GM12878 (cell line): ENCODE measurements around the gene PURA. TPM values are rescaled to one million over a fixed set of nuclear protein-coding genes. Genes with fewer than 3 reads are reported as not detected.

Experiments
- BCL11A ChIP-seq: IDR thresholded peaks from 2 replicates; pipeline ENCODE4 v1.6.1; 2011; ENCODE audit warnings: low read depth, low read length
- BCLAF1 ChIP-seq: fragments of 450-650 bp; IDR thresholded peaks from 2 replicates; pipeline ENCODE4 v1.6.1; 2017; ENCODE audit warnings: antibody characterized with exemption, mild to moderate bottlenecking, moderate library complexity
- BHLHE40 ChIP-seq, 2 experiments: fragments of 450-650 bp in 1 of 2; IDR thresholded peaks; 2 replicates each; pipeline ENCODE4 v1.6.1; 2011 to 2017; ENCODE audit warnings: low read depth in 2 of 2, borderline replicate concordance in 1 of 2, improper control_type of control experiment in 1 of 2, low read length in 1 of 2, mild to moderate bottlenecking in 1 of 2
- CHD2 ChIP-seq: IDR thresholded peaks from 2 replicates; pipeline ENCODE4 v1.6.1; 2011; ENCODE audit warnings: low read depth, low read length, improper control_type of control experiment, borderline replicate concordance
- CREB1 ChIP-seq: IDR thresholded peaks from 2 replicates; pipeline ENCODE4 v1.6.1; 2012; ENCODE audit warnings: low read depth, mild to moderate bottlenecking, inconsistent platforms
- DPF2 ChIP-seq: fragments of 450-650 bp; IDR thresholded peaks from 2 replicates; pipeline ENCODE4 v1.6.1; 2017; ENCODE audit warnings: mild to moderate bottlenecking
- GABPA ChIP-seq: IDR thresholded peaks from 2 replicates; pipeline ENCODE4 v1.6.1; 2014; ENCODE audit warnings: antibody characterized with exemption, low read depth, mild to moderate bottlenecking, inconsistent platforms
- IRF3 ChIP-seq: fragments of 450-650 bp; IDR thresholded peaks from 2 replicates; pipeline ENCODE4 v1.6.1; 2014; ENCODE audit warnings: mild to moderate bottlenecking
- KLF5 ChIP-seq: fragments of 450-650 bp; IDR thresholded peaks from 2 replicates; pipeline ENCODE4 v1.6.1; 2014; ENCODE audit warnings: mild to moderate bottlenecking; ENCODE audit not compliant: partially characterized antibody
- MAX ChIP-seq: IDR thresholded peaks from 2 replicates; pipeline ENCODE4 v1.6.1; 2012; ENCODE audit warnings: low read depth, low read length, improper control_type of control experiment
- MEF2B ChIP-seq: fragments of 450-650 bp; IDR thresholded peaks from 2 replicates; pipeline ENCODE4 v1.6.1; 2018; ENCODE audit warnings: mild to moderate bottlenecking, moderate library complexity; ENCODE audit not compliant: partially characterized antibody, poor library complexity, severe bottlenecking
- NR2F1 ChIP-seq: fragments of 450-650 bp; conservative IDR thresholded peaks from 2 replicates; pipeline ENCODE4 v1.6.1; 2017; ENCODE audit warnings: mild to moderate bottlenecking
- POLR2A ChIP-seq: IDR thresholded peaks from 2 replicates; pipeline ENCODE4 v1.6.1; 2011; ENCODE audit warnings: low read depth, mild to moderate bottlenecking, low read length
- POLR2AphosphoS2 ChIP-seq: IDR thresholded peaks from 2 replicates; pipeline ENCODE4 v1.6.1; 2011; ENCODE audit warnings: low read depth, mild to moderate bottlenecking, low read length, improper control_type of control experiment, moderate library complexity
- POLR2AphosphoS5 ChIP-seq: IDR thresholded peaks from 2 replicates; pipeline ENCODE4 v1.6.1; 2011; ENCODE audit warnings: mild to moderate bottlenecking, low read length, inconsistent platforms
- RCOR1 ChIP-seq: conservative IDR thresholded peaks from 2 replicates; pipeline ENCODE4 v1.6.1; 2012; ENCODE audit warnings: low read depth, low read length, improper control_type of control experiment
- TAF1 ChIP-seq: IDR thresholded peaks from 2 replicates; pipeline ENCODE4 v1.6.1; 2011; ENCODE audit warnings: mild to moderate bottlenecking, low read depth, low read length, borderline replicate concordance
- TARDBP ChIP-seq: IDR thresholded peaks from 2 replicates; pipeline ENCODE4 v1.6.1; 2016; ENCODE audit warnings: borderline replicate concordance
- TCF3 ChIP-seq: IDR thresholded peaks from 2 replicates; pipeline ENCODE4 v1.6.1; 2012; ENCODE audit warnings: low read depth, mild to moderate bottlenecking, low read length, borderline replicate concordance; ENCODE audit not compliant: insufficient read depth
- ZNF207 ChIP-seq: fragments of 450-650 bp; IDR thresholded peaks from 2 replicates; pipeline ENCODE4 v1.6.1; 2014; ENCODE audit warnings: antibody characterized with exemption, mild to moderate bottlenecking, borderline replicate concordance
- ZNF217 ChIP-seq: fragments of 450-650 bp; IDR thresholded peaks from 2 replicates; pipeline ENCODE4 v1.6.1; 2017; ENCODE audit warnings: antibody characterized with exemption, mild to moderate bottlenecking
- ZNF687 ChIP-seq: fragments of 450-650 bp; IDR thresholded peaks from 2 replicates; pipeline ENCODE4 v1.6.1; 2017; ENCODE audit warnings: mild to moderate bottlenecking, moderate library complexity
- polyA plus RNA-seq, 11 experiments: library from polyadenylated mRNA; depleted of rRNA in 4 of 11; unstranded in 6 of 11; stranded (reverse) in 5 of 11; fragments of >200 nt; fragmentation: Nextera tagmentation in 4 of 11; fragmentation: Illumina TruSeq in 1 of 11; extraction: Ambion mirVana in 4 of 11; extraction: Trizol in 1 of 11; gene quantifications; 1 replicate in 1 of 11; 2 replicates in 10 of 11; pipeline versions ENCODE4 v1.2.1 to v1.2.3, GENCODE V29; 2011 to 2016; ENCODE audit warnings: inconsistent platforms in 2 of 11, missing spikeins in 2 of 11, low read depth in 1 of 11
- total RNA-seq, 4 experiments: library from RNA; depleted of rRNA in 3 of 4; stranded (reverse); fragments of >200 nt in 3 of 4; fragmentation: Illumina TruSeq in 1 of 4; extraction: Trizol in 1 of 4; gene quantifications; 2 replicates each; pipeline versions ENCODE4 v1.2.1 to v1.2.3, GENCODE V29; 2013 to 2021

The PURA gene
- total and polyA plus RNA-seq, 10 of the 15 experiments (the other 5 are each of a cell fraction or from before 2014, with no cell fraction given), result 3.3 to 11.8 (median 5.8) TPM

- TF ChIP-seq BCLAF1, result 0 out of 2 replicates have a peak, but pooled peaks have one; percentile 7
- TF ChIP-seq TARDBP, result 0 out of 2 replicates have a peak, but pooled peaks have one; percentile 37
- TF ChIP-seq ZNF687, result peak; percentile 97
- TF ChIP-seq MAX, result peak; percentile 78
- peak; percentile 89 for TF ChIP-seq KLF5
- 0 out of 2 replicates have a peak, but pooled peaks have one; percentile 2 for TF ChIP-seq BCL11A
- peak; percentile 80 for TF ChIP-seq DPF2
- TF ChIP-seq RCOR1, result peak; percentile 75; the same call in 1 of the 2 replicates
- peak; percentile 11 to 77; a peak in 2 of 4 replicates for TF ChIP-seq BHLHE40 (IDR thresholded peaks at IDR 0.05; ENCODE audit: borderline replicate concordance in 1 of 2, low read depth in 2 of 2, low read length in 1 of 2)
- peak; percentile 82 for TF ChIP-seq CHD2
- TF ChIP-seq MEF2B, result peak; percentile 32
- TF ChIP-seq GABPA, result no peak
- peak; percentile 90; the same call in 1 of the 2 replicates for TF ChIP-seq ZNF207
- TF ChIP-seq POLR2AphosphoS2, result peak; percentile 88; the same call in 1 of the 2 replicates
- TF ChIP-seq POLR2AphosphoS5, result peak; percentile 63; the same call in 1 of the 2 replicates
- 0 out of 2 replicates have a peak, but pooled peaks have one; percentile 29 for TF ChIP-seq NR2F1
- 0 out of 2 replicates have a peak, but pooled peaks have one; percentile 42 for TF ChIP-seq IRF3
- TF ChIP-seq TCF3, result 0 out of 2 replicates have a peak, but pooled peaks have one; percentile 8
- peak; percentile 58; the same call in 1 of the 2 replicates for TF ChIP-seq ZNF217
- peak; percentile 91; the same call in 1 of the 2 replicates for TF ChIP-seq CREB1
- TF ChIP-seq POLR2A, result peak; percentile 86
- TF ChIP-seq TAF1, result peak; percentile 43; the same call in 1 of the 2 replicates
Observed at GRCh38 chr5:140107312-140108092, 6.4 kb upstream of the PURA start (continued).
